DOHH2 (cell line): Measurements from ENCODE around the gene DIS3L.
A peak's percentile ranks its signal among the peaks of the same experiment; 100 is the strongest.

Experiments
- H3F3A ChIP-seq: fragments of 200-600 bp; sonication (generic), shearing (Covaris generic); 2 replicates; pipeline ENCODE4 v1.6.0; 2016; ENCODE audit warnings: antibody characterized with exemption, mild to moderate bottlenecking; ENCODE audit not compliant: control insufficient read depth, insufficient read depth
- H3K27ac ChIP-seq: fragments of 200-600 bp; sonication (generic); 2 replicates; pipeline ENCODE4 v1.5.1; 2014; ENCODE audit warnings: low read depth, mild to moderate bottlenecking, low read length, moderate library complexity
- H3K27me3 ChIP-seq: fragments of 200-600 bp; sonication (generic); 2 replicates; pipeline ENCODE4 v1.6.1; 2014; ENCODE audit warnings: mild to moderate bottlenecking, low read length, mixed read lengths; ENCODE audit not compliant: control insufficient read depth
- H3K36me3 ChIP-seq: fragments of 200-600 bp; sonication (generic); 2 replicates; pipeline ENCODE4 v1.6.1; 2014; ENCODE audit warnings: mild to moderate bottlenecking, low read length, moderate library complexity, mixed read lengths; ENCODE audit not compliant: control insufficient read depth
- H3K4me1 ChIP-seq: fragments of 200-600 bp; sonication (generic); 2 replicates; pipeline ENCODE4 v1.6.1; 2014; ENCODE audit warnings: mild to moderate bottlenecking, low read length, mixed read lengths; ENCODE audit not compliant: control insufficient read depth
- H3K4me2 ChIP-seq: fragments of 200-600 bp; sonication (generic); 2 replicates; pipeline ENCODE4 v1.6.0; 2014; ENCODE audit warnings: mild to moderate bottlenecking, low read length, moderate library complexity
- H3K4me3 ChIP-seq: fragments of 200-600 bp; sonication (generic); 2 replicates; pipeline ENCODE4 v1.5.1; 2014; ENCODE audit warnings: mild to moderate bottlenecking, low read length, mixed read lengths
- H3K79me2 ChIP-seq: fragments of 200-600 bp; sonication (generic); 2 replicates; pipeline ENCODE4 v1.6.1; 2014; ENCODE audit warnings: mild to moderate bottlenecking, low read length, mixed read lengths; ENCODE audit not compliant: control insufficient read depth
- H3K9me2 ChIP-seq: fragments of 200-600 bp; sonication (generic); replicated peaks from 2 replicates; pipeline ENCODE4 v1.6.1; 2014; ENCODE audit warnings: mild to moderate bottlenecking, low read length, mixed read lengths; ENCODE audit not compliant: control insufficient read depth
- H3K9me3 ChIP-seq: fragments of 200-600 bp; sonication (generic); 2 replicates; pipeline ENCODE4 v1.6.1; 2014; ENCODE audit warnings: antibody characterized with exemption, low read length, mixed read lengths; ENCODE audit not compliant: control insufficient read depth, insufficient read depth
- H4K20me1 ChIP-seq: fragments of 200-600 bp; sonication (generic); 2 replicates; pipeline ENCODE4 v1.6.0; 2014; ENCODE audit warnings: low read depth, mild to moderate bottlenecking, antibody characterized with exemption, low read length, moderate library complexity; ENCODE audit not compliant: control insufficient read depth, insufficient read depth
- EZH2phosphoT487 ChIP-seq: fragments of 200-600 bp; sonication (generic); IDR thresholded peaks from 2 replicates; pipeline ENCODE4 v1.6.1; 2017; ENCODE audit warnings: borderline replicate concordance, mild to moderate bottlenecking, antibody characterized with exemption, low read length, moderate library complexity, mixed read lengths
- TF ChIP-seq, protein P1 (sequence below): fragments of 200-600 bp; sonication (generic); IDR thresholded peaks from one replicate; pipeline ENCODE4 v1.5.1; 2014; ENCODE audit warnings: antibody characterized with exemption, mild to moderate bottlenecking, low read depth, low read length; ENCODE audit not compliant: poor library complexity, severe bottlenecking

DIS3L gene

GRCh38 chr15:66269326-66270090 is 23.9 kb upstream of the DIS3L start:
- no peaks in the 10 kb centered on the region for H3F3A ChIP-seq
- no peaks in the 10 kb centered on the region for H3K9me2 ChIP-seq
- no peaks in the 10 kb centered on the region for H4K20me1 ChIP-seq
- H3K36me3 ChIP-seq: no peaks in the 10 kb centered on the region
- no peak overlapping the region for H3K4me3 ChIP-seq
- no peak overlapping the region for H3K27ac ChIP-seq
- no peak overlapping the region for H3K4me2 ChIP-seq
- TF ChIP-seq EZH2phosphoT487: no peak
- TF ChIP-seq, protein P1, sequence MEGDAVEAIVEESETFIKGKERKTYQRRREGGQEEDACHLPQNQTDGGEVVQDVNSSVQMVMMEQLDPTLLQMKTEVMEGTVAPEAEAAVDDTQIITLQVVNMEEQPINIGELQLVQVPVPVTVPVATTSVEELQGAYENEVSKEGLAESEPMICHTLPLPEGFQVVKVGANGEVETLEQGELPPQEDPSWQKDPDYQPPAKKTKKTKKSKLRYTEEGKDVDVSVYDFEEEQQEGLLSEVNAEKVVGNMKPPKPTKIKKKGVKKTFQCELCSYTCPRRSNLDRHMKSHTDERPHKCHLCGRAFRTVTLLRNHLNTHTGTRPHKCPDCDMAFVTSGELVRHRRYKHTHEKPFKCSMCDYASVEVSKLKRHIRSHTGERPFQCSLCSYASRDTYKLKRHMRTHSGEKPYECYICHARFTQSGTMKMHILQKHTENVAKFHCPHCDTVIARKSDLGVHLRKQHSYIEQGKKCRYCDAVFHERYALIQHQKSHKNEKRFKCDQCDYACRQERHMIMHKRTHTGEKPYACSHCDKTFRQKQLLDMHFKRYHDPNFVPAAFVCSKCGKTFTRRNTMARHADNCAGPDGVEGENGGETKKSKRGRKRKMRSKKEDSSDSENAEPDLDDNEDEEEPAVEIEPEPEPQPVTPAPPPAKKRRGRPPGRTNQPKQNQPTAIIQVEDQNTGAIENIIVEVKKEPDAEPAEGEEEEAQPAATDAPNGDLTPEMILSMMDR: no peak
- H3K27me3 ChIP-seq: no peaks in the 10 kb centered on the region
- H3K79me2 ChIP-seq: no peaks in the 10 kb centered on the region
- peaks cover 30% of the 10 kb centered on the region for H3K4me1 ChIP-seq
- H3K9me3 ChIP-seq: no peaks in the 10 kb centered on the region

DNA sequence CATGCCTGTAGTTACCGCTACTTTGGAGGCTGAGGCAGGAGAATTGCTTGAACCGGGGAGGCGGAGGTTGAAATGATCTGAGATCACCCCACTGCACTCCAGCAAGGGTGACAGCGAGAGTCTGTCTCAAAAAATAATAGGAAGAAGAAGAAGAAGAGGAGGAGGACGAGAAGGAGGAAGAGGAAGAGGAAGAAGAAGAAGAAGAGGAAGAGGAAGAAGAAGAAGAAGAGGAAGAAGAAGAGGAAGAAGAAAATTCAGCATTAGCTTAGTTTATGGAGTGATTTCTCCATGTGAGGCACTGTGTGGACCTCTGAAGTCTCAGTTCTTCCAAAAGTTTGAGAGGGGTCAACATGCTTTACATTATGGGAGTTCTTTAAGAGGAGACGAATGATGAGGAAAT is 22.4 kb upstream of the DIS3L start:
- Histone ChIP-seq H3K36me3 (no peaks in the 10 kb centered on the region), H4K20me1 (no peaks in the 10 kb centered on the region), H3K4me1 (peaks cover 35% of the 10 kb centered on the region), H3F3A (no peaks in the 10 kb centered on the region), H3K4me2 (peak overlapping the region; percentile 45), H3K4me3 (peak overlapping the region; percentile 35), H3K9me3 (no peaks in the 10 kb centered on the region), H3K27ac (peak overlapping the region; percentile 21; the same call in 1 of the 2 replicates), H3K79me2 (no peaks in the 10 kb centered on the region), H3K9me2 (no peaks in the 10 kb centered on the region), H3K27me3 (no peaks in the 10 kb centered on the region)
- no peak for TF ChIP-seq EZH2phosphoT487
- TF ChIP-seq, protein P1: no peak

DNA sequence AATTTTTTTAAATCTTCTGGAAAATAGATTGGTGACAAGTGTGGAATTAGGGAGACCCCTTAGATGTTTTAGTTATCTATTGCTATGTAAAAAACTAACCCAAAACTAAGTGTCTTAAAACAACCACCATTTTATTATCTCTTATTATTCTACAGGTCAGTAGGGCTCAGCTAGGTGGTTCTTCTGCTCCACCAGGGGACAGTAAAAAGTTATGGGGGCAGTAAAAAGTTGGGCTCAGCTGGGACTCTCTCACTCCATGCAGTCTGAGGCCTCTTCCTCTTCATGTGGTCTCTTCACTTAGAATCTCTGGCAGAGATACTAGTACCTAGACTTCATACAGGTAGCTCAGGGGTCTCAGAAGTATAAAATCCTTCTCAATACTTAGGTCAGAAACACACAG is 18.0 kb upstream of the DIS3L start:
- Histone ChIP-seq H3K4me2 (no peak overlapping the region), H3K36me3 (no peaks in the 10 kb centered on the region), H3K4me1 (peaks cover 29% of the 10 kb centered on the region), H3F3A (0 out of 2 replicates have a peak, but pooled peaks cover 2% of the 10 kb centered on the region), H3K27me3 (no peaks in the 10 kb centered on the region), H3K9me2 (no peaks in the 10 kb centered on the region), H3K79me2 (no peaks in the 10 kb centered on the region), H3K27ac (no peak overlapping the region), H3K9me3 (no peaks in the 10 kb centered on the region), H4K20me1 (no peaks in the 10 kb centered on the region), H3K4me3 (no peak overlapping the region)
- TF ChIP-seq EZH2phosphoT487: no peak
- TF ChIP-seq, protein P1: no peak
